BE2C (cell line): ENCODE data around the gene GMPS.

Experiments used
- DNase-seq: peaks from one replicate; pipeline ENCODE4 v3.0.0-alpha.2; 2020
- H3K27me3 ChIP-seq: fragments of 250-450 bp; sonication (Bioruptor Pico); 2 replicates; pipeline ENCODE4 v1.5.1; 2020; ENCODE audit warnings: mild to moderate bottlenecking
- H3K36me3 ChIP-seq: fragments of 250-450 bp; sonication (Bioruptor Pico); 2 replicates; pipeline ENCODE4 v1.5.1; 2020; ENCODE audit warnings: mild to moderate bottlenecking
- H3K4me1 ChIP-seq: fragments of 250-450 bp; sonication (Bioruptor Pico); 2 replicates; pipeline ENCODE4 v1.5.1; 2020
- H3K4me3 ChIP-seq: 2 replicates; pipeline ENCODE4 v1.5.1; 2011; ENCODE audit warnings: low read depth, low read length
- H3K9me3 ChIP-seq: fragments of 250-450 bp; sonication (Bioruptor Pico); 2 replicates; pipeline ENCODE4 v1.5.1; 2020
- TF ChIP-seq, protein P1 (sequence below): IDR thresholded peaks from 2 replicates; pipeline ENCODE4 v1.5.1; 2012; ENCODE audit warnings: mild to moderate bottlenecking, low read depth, low read length

The GMPS gene

DNA sequence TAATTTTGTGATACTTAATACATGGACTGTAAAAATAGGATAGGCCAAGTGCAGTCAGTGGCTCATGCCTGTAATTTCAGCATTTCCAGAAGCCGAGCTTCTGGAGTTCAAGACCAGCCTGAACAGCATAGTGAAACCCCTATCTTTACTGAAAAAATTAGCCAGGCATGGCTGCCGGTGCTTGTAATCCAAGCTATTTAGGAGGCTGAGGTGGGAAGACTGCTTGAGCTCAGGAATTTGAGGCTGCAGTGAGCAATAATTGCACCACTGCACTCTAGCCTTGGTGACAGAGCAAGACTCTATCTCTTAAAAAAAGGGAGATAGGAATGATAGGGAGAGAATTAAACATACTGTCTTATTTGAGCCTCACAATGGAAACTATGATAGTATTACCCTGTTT is 51.0 kb downstream of the GMPS start:
- Histone ChIP-seq H3K36me3 (peaks cover 71% of the 10 kb centered on the region), H3K27me3 (no peaks in the 10 kb centered on the region), H3K4me1 (no peaks in the 10 kb centered on the region), H3K9me3 (no peaks in the 10 kb centered on the region), H3K4me3 (no peak overlapping the region)
- no peak for DNase-seq
- TF ChIP-seq, protein P1, sequence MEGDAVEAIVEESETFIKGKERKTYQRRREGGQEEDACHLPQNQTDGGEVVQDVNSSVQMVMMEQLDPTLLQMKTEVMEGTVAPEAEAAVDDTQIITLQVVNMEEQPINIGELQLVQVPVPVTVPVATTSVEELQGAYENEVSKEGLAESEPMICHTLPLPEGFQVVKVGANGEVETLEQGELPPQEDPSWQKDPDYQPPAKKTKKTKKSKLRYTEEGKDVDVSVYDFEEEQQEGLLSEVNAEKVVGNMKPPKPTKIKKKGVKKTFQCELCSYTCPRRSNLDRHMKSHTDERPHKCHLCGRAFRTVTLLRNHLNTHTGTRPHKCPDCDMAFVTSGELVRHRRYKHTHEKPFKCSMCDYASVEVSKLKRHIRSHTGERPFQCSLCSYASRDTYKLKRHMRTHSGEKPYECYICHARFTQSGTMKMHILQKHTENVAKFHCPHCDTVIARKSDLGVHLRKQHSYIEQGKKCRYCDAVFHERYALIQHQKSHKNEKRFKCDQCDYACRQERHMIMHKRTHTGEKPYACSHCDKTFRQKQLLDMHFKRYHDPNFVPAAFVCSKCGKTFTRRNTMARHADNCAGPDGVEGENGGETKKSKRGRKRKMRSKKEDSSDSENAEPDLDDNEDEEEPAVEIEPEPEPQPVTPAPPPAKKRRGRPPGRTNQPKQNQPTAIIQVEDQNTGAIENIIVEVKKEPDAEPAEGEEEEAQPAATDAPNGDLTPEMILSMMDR = no peak

DNA sequence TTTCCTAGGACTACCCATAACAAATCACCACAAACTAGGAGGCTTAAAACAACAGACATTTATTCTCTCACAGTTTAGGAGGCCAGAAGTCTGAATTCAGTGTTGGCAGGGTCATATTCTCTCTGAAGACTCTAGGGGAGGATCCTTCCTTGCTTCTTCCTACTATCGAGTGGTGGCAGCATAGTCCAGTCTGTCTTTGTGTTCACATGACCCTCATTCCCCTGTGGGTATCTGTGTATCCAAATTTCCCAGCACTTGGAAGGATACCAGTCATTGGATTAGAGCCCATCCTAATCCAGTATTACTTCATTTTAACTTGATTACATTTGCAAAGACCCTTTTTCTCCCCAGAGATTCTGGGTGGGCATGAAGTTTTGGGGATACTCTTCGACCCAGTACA is 63.8 kb downstream of the GMPS start:
- no peaks in the 10 kb centered on the region for H3K9me3 ChIP-seq
- H3K36me3 ChIP-seq = peaks cover 59% of the 10 kb centered on the region
- no peak overlapping the region for H3K4me3 ChIP-seq
- TF ChIP-seq, protein P1 = 0 out of 2 replicates have a peak, but pooled peaks have one; percentile 5
- no peaks in the 10 kb centered on the region for H3K4me1 ChIP-seq
- DNase-seq = no peak
- H3K27me3 ChIP-seq = no peaks in the 10 kb centered on the region

DNA sequence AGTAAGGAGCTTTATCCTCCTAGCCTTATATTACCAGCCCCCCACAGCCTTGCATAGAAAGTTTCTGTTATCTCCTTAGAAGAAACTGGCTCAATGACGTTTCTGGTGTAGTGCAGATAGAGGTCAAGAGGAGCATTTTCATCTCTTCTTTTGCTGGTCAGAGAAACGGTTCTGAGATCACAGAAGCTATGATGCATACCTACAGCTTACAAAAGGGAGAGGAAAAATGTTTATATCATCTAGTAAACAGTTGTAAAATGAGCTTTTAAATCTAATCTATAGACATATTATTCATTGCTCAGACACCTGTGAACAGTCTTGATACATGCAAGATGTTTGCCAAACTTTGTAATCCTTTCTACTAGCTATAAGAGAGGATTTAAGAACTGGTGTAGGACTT is 68.0 kb downstream of the GMPS start:
- no peaks in the 10 kb centered on the region for H3K4me1 ChIP-seq
- H3K36me3 ChIP-seq = peaks cover 46% of the 10 kb centered on the region
- no peak for DNase-seq
- H3K9me3 ChIP-seq = no peaks in the 10 kb centered on the region
- TF ChIP-seq, protein P1 = no peak
- H3K4me3 ChIP-seq = no peak overlapping the region
- no peaks in the 10 kb centered on the region for H3K27me3 ChIP-seq

DNA sequence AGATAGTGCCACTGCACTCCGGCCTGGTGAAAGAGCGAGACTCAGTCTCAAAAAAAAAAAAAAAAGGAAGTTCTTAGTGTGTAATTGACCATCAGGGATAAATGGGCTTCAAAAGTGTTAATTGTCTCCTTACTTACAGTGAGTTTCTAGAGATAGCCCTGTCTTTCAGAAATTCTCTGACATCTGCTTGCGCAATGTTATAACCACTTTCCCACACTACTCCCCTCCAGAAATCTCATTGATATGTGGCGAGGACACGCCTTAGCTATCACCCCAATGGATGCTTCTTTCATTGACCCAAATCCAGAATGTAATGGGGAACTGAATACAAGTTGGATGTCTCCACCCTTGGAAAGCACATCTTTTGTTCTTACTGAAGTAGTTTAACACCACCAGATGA is 70.9 kb downstream of the GMPS start:
- TF ChIP-seq, protein P1 = no peak
- DNase-seq = no peak
- Histone ChIP-seq H3K9me3 (no peaks in the 10 kb centered on the region), H3K4me1 (no peaks in the 10 kb centered on the region), H3K27me3 (no peaks in the 10 kb centered on the region), H3K4me3 (no peak overlapping the region), H3K36me3 (peaks cover 24% of the 10 kb centered on the region)

DNA sequence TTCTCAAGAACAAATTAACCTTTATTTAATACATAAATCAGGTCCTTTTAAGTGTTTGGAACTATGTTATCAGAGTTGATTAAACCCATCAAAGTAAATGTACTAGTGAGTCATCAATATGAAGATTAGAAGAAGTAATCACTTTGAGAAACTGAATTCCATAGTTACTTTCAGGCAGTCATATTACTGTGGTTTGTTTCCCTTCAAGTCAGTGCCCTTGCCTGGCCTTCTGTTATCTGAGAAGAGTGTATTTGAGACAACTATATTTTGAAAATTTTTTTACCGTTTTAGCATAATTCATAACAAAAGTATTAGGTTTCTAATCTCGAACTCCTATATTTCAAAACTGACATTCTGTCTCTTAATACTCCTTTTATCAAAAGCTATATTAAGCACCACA is 73.6 kb downstream of the GMPS start:
- TF ChIP-seq, protein P1 = no peak
- Histone ChIP-seq H3K9me3 (no peaks in the 10 kb centered on the region), H3K4me1 (no peaks in the 10 kb centered on the region), H3K4me3 (no peak overlapping the region), H3K27me3 (no peaks in the 10 kb centered on the region), H3K36me3 (peaks cover 2% of the 10 kb centered on the region)
- no peak for DNase-seq

DNA sequence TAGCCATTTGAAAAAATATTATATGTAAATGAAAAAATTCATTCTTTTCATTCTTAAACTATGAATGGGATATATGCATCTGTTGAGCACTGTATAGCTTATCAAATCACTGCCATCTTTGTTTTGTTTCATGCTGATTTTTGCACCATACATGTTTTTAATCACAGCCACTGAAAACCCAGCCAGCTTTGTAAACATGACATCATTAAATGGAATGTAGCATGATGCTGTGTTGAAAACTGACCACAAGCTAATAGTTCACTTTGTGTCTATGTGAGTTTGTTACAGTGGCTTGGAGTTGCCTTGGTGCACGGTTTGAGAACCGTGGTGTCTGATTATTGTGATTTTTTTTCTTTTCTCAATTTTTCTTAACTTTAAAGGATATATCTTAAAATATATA is 75.7 kb downstream of the GMPS start:
- Histone ChIP-seq H3K36me3 (no peaks in the 10 kb centered on the region), H3K27me3 (no peaks in the 10 kb centered on the region), H3K9me3 (no peaks in the 10 kb centered on the region), H3K4me1 (no peaks in the 10 kb centered on the region), H3K4me3 (no peak overlapping the region)
- TF ChIP-seq, protein P1 = no peak
- DNase-seq = no peak
